Midbrain (tissue), 1 donor: Measurements from ENCODE around the gene ADPRHL1.
"Not testable (repeated sequence)": the region's sequence is repeated elsewhere in the genome, so short reads cannot be mapped to it uniquely, and the experiment has no call there.

Experiments used
- DNase-seq: peaks from one replicate; lab custom pipeline; 2025; lab: John Stamatoyannopoulos, UW

ADPRHL1 gene

DNA sequence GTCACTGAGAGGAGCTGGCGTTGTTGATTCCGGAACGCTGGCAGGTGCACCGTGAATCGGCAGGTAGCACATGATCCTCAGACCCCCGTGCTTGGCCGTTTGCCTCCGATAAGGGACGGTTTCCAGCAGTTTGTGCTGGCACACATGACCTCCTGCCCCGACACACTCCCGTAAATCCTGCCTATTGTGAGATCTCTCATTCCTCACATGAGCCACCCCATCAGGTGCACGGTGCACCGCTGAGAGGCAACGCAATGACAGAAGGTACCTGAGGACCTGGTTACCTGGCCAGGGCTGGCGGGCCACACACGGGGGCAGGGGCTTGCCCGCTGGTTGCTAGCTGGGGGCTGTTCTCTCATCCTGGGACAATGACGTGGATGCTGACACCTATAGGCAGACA is 2.1 kb upstream of the ADPRHL1 start:
- no peak for DNase-seq

DNA sequence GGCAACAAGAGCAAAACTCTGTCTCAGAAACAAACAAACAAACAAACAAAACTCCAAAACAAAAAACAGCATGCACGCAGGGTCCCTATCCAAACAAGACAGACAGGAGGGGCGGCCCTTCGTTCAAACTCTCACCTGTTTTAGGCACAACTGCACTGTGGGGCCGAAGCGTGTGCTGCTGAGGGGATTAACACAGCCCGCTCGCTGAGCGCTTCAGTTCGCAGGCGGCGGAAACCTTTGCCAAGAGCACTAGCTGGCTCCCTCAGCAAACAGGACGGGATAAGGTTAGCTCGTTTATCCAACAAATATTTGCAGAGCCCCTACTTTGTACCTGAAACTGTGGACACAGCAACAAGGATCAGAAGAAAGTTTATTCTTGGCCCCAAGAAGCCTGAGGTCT is 1.6 kb upstream of the ADPRHL1 start:
- no peak for DNase-seq

DNA sequence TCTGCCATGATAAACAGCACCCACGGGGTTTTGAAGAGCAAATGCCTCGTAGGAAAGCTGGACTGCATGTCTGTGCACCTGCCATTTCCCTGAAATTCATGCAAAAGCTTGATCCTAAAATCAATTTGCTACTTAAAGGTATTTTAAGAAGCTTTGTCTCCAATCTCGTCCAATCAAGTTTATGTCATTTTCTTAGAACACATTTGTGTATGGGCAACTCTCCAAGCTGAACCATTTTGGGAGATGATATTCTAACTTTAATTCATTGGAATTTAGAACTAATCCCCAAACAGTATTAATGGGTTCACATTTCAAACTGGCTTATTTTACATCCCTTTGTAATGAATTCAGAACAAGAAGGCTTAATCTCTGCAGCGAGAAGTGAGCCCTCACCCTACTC is 822 bp downstream of the ADPRHL1 start:
- DNase-seq, result no peak

GRCh38 chr13:113451951-113452421 is 1.3 kb downstream of the ADPRHL1 start:
- DNase-seq, result no peak

DNA sequence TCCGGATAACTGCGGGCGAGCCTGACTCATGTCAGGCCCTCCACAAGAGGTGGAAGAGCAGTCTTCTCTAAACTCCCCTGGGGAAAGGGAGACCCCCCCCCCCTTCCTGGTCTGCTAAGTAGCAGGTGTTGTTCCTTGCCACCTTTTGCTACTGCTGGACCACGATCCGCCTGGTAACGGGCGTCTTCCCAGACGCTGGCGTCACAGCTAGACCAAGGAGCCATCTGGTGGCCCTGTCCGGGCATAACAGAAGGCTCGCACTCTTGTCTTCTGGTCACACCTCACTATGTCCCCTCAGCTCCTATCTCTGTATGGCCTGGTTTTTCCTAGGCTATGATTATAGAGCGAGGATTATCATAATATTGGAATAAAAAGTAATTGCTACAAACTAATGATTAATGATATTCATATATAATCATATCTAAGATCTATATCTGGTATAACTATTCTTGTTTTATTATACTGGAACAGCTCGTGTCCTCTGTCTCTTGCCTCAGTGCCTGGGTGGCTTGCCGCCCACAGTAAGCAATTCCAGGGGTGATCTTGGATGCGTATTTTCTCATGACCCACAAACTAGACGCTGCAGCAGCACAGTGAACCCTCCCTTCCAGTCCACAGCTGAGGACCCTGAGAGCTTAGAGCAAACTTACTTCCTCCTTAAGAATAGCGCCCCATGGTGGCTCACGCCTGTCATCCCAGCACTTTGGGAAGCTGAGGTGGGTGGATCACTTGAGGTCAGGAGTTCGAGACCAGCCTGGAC is 2.2 kb downstream of the ADPRHL1 start:
- peak; percentile 16 for DNase-seq

GRCh38 chr13:113450348-113450744 is 2.9 kb downstream of the ADPRHL1 start:
- not testable (repeated sequence) for DNase-seq

- no peak for DNase-seq
Measured at GRCh38 chr13:113449693-113450347, 3.5 kb downstream of the ADPRHL1 start.

- no peak for DNase-seq
Measured at GRCh38 chr13:113448885-113449692, 4.2 kb downstream of the ADPRHL1 start.

- no peak for DNase-seq
Measured at GRCh38 chr13:113448545-113448884, 4.8 kb downstream of the ADPRHL1 start.

GRCh38 chr13:113447596-113447995 is 5.7 kb downstream of the ADPRHL1 start:
- no peak for DNase-seq

DNA sequence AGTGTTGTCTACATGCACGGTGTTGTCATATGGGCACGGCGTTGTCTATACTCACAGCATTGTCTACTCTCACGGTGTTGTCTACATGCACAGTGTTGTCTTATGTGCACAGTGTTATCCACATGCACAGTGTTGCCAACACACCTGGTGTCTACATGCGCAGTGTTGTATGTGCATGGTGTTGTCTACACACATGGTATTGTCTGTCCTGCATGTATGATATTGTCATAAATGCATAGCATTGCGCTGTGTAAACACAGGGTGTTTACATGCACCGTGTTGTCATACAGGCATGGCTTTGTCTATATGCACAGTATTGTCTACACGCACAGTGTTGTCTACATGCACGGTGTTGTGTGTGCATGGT is 6.8 kb downstream of the ADPRHL1 start:
- no peak for DNase-seq

- DNase-seq, result peak; percentile 40
Measured at GRCh38 chr13:113445791-113446487, 7.3 kb downstream of the ADPRHL1 start.

DNA sequence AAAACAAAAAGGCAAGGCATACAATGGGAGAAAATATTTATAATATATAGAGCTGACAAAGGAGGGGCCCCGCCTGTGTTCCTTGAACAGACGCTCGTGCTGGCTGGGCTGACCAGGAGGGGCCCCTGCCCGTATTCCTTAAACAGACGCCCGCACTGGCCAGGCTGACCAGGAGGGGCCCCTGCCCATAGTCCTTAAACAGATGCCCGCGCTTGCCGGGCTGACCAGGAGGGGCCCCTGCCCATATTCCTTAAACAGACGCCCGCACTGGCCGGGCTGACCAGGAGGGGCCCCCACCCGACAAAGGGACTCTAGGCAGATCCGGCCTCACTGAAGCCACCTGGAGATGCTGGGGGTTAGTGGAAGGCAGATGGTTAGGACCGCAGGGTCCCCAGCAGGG is 9.3 kb downstream of the ADPRHL1 start:
- DNase-seq, result no peak

DNA sequence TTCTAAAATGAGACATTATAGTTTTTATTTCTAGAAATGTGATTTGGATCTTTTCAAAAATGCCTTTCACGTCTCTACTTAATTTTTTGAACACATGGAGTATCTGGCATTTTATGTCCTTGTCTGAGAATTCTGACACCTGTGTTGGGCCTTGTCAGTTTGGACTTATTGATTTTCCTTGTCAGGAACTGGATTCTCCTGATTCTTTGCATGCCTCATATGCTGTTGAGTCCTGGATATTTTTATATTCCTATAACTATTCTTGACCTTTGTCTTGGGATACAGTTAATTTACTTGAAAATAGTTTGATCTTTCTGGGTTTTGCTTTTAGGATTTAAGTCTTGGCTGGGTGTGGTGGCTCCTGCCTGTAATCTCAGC is 10.3 kb downstream of the ADPRHL1 start:
- no peak for DNase-seq

DNA sequence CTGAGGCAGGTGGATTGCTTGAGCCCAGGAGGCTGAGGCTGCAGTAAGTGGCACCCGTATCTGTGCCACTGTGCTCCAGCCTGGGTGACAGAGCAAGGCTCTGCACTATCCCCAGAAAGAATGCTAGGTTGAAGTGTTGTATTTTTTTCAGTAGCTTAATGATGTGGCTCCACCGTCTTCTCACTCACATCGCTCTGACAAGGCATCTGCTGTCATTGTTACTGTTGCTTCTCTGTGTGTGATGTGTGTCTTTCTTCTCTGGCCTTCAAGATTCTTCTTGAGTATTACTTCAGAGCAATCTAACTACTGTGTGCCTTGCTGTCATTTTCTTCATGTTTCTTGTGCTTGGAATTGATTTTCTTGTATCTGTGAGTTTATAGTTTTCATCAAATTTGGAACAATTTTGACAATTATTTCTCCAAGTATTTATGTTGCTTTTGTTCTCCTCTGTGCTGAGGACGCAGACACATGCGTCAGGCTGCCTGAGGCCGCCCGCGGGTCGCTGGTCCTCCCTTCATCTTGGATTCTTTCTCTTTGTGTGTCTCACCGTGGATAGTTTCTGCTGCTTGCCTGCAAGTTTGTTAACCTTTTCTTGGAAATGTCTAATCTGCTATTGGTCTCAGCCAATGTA is 10.8 kb downstream of the ADPRHL1 start:
- DNase-seq, result no peak

- no peak for DNase-seq
Measured at GRCh38 chr13:113441661-113442060, 11.6 kb downstream of the ADPRHL1 start.

DNA sequence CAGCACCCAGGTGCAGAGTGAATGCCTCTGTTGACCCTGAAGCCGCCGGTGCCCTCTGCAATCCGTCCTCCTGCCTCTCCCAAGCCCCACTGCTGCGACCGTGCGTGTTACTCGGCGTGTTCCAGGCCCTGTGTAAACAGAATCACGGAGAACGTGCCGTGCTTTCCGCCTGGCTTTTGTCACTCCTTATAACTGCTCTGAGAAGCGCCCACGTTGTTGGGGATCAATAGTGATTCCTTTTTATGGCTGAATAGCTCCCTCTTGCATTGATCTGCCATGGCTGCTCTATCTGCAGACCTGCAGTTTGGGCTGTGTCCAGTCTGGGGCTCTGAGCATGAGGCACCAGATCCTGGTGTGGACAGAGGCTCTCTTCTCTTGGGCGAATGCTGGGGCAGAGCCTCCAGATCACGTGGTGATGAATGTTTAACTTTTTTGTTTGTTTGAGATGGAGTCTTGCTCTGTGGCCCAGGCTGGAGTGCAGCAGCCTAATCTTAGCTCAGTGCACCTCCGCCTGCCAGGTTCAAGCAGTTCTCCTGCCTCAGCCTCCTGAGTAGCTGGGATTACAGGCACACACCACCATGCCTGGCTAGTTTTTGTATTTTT is 15.8 kb downstream of the ADPRHL1 start:
- no peak for DNase-seq

- not testable (repeated sequence) for DNase-seq
Measured at GRCh38 chr13:113436866-113437265, 16.4 kb downstream of the ADPRHL1 start.

- DNase-seq, result not testable (repeated sequence)
Measured at GRCh38 chr13:113435907-113436306, 17.4 kb downstream of the ADPRHL1 start.

GRCh38 chr13:113433391-113433916 is 19.8 kb downstream of the ADPRHL1 start:
- no peak for DNase-seq
